HepG2 (cell line): Measurements from ENCODE around the gene GRIN3B. TPM values are rescaled to one million over a fixed set of nuclear protein-coding genes. Genes with fewer than 3 reads are reported as not detected.

Experiments used
- ATAC-seq: fragments of 200-7000 bp; cut with Tn5 transposase; 3 replicates; pipeline ENCODE4 v1.9.1; 2020; ENCODE audit warnings: mild to moderate bottlenecking, moderate library complexity
- BruUV-seq: library from RNA; stranded (reverse); fragments of 400-500 nt; replicated peaks from 2 replicates; lab custom pipeline; 2021; lab: Mats Ljungman, UMichigan
- CTCF ChIA-PET: fragments of 300-600 bp; formaldehyde crosslinking; extraction: SDS; loops from one replicate; lab custom pipeline; 2021; ENCODE audit warnings: low total read pairs, inconsistent platforms, low intra/inter-chr PET ratio; lab: Yijun Ruan, JAX
- POLR2A ChIA-PET: fragments of 350-600 bp; sonication (Branson Sonifier 250); formaldehyde crosslinking; loops from one replicate; lab custom pipeline; 2020; ENCODE audit warnings: antibody characterized with exemption, inconsistent platforms; lab: Yijun Ruan, JAX
- DNase-seq: peaks from one replicate; pipeline ENCODE4 v3.0.0-alpha.2; 2015; ENCODE audit warnings: low spot score
- FAIRE-seq: peaks from 3 replicates; lab custom pipeline; 2011; peaks lifted over from hg19 to GRCh38; lab: Jason Lieb, UNC
- H2AFZ ChIP-seq: one replicate; pipeline ENCODE4 v1.6.1; 2011; ENCODE audit warnings: low read length, inconsistent platforms
- H3K27ac ChIP-seq: fragments of 300-600 bp; 3 replicates; pipeline ENCODE4 v1.8.0; 2011; ENCODE audit warnings: mixed run types, mild to moderate bottlenecking, mixed read lengths, low read length, inconsistent platforms; ENCODE audit not compliant: insufficient read depth; ENCODE audit errors: extremely low read length
- H3K27me3 ChIP-seq, 2 experiments: fragments of 200-600 bp in 1 of 2; 2 replicates in 1 of 2; 3 replicates in 1 of 2; pipeline versions ENCODE4 v1.6.0 to v1.8.0; 2011; ENCODE audit warnings: low read length in 2 of 2, mild to moderate bottlenecking in 2 of 2, moderate library complexity in 2 of 2, inconsistent platforms in 1 of 2; ENCODE audit not compliant: insufficient read depth in 2 of 2, control insufficient read depth in 1 of 2
- H3K36me3 ChIP-seq, 2 experiments: fragments of 200-600 bp in 1 of 2; replicated peaks in 1 of 2; 2 replicates in 1 of 2; 3 replicates in 1 of 2; pipeline versions ENCODE4 v1.5.1 to v1.8.0; 2011; ENCODE audit warnings: low read length in 2 of 2, inconsistent platforms in 1 of 2; ENCODE audit not compliant: insufficient read depth in 2 of 2, control insufficient read depth in 1 of 2
- H3K4me1 ChIP-seq: 2 replicates; pipeline ENCODE4 v1.5.1; 2012; ENCODE audit warnings: low read length, inconsistent platforms; ENCODE audit not compliant: insufficient read depth
- H3K4me2 ChIP-seq: 2 replicates; pipeline ENCODE4 v1.6.0; 2011; ENCODE audit warnings: low read depth, low read length, inconsistent platforms
- H3K4me3 ChIP-seq, 3 experiments: fragments of 200-600 bp in 1 of 3; sonication (generic), shearing (Covaris generic) in 1 of 3; replicated peaks in 1 of 3; 2 replicates each; pipeline ENCODE4 v1.5.1; 2011 to 2016; ENCODE audit warnings: low read length in 3 of 3, inconsistent platforms in 2 of 3, low read depth in 2 of 3, mild to moderate bottlenecking in 2 of 3, control low read depth in 1 of 3, mixed read lengths in 1 of 3; ENCODE audit not compliant: insufficient read depth in 1 of 3
- H3K79me2 ChIP-seq: one replicate; pipeline ENCODE4 v1.6.1; 2011; ENCODE audit warnings: low read length, inconsistent platforms; ENCODE audit not compliant: insufficient read depth
- H3K9ac ChIP-seq: 2 replicates; pipeline ENCODE4 v1.6.0; 2011; ENCODE audit warnings: mild to moderate bottlenecking, low read depth, low read length, inconsistent platforms; ENCODE audit not compliant: insufficient read depth
- H3K9me3 ChIP-seq: 2 replicates; pipeline ENCODE4 v1.5.1; 2012; ENCODE audit warnings: mild to moderate bottlenecking, low read length
- H4K20me1 ChIP-seq: 2 replicates; pipeline ENCODE4 v1.6.0; 2011; ENCODE audit warnings: inconsistent platforms, mild to moderate bottlenecking, low read length, moderate library complexity; ENCODE audit not compliant: insufficient read depth
- ARID5B ChIP-seq: IDR thresholded peaks from 2 replicates; pipeline ENCODE4 v1.4.0; 2020; ENCODE audit warnings: mild to moderate bottlenecking, missing genetic modification reagents
- FOSL2 ChIP-seq: sonication (generic); formaldehyde crosslinking; IDR thresholded peaks from 2 replicates; pipeline ENCODE4 v1.4.0; 2020; ENCODE audit warnings: missing genetic modification reagents
- GATAD2A ChIP-seq: IDR thresholded peaks from 2 replicates; pipeline ENCODE4 v1.6.1; 2016
- NR2F1 ChIP-seq, 2 experiments: fragments of 450-650 bp in 1 of 2; formaldehyde crosslinking in 1 of 2; IDR thresholded peaks; 2 replicates each; pipeline versions ENCODE4 v1.5.0 to v1.6.1; 2016 to 2020; ENCODE audit warnings: mild to moderate bottlenecking in 1 of 2, missing compliant biosample characterization in 1 of 2, missing genetic modification reagents in 1 of 2, moderate library complexity in 1 of 2
- POLR2AphosphoS2 ChIP-seq: IDR thresholded peaks from 2 replicates; pipeline ENCODE4 v1.6.1; 2011; ENCODE audit warnings: low read depth, low read length, improper control_type of control experiment
- SOX6 ChIP-seq, 2 experiments: fragments of 450-650 bp in 1 of 2; sonication (generic) in 1 of 2; formaldehyde crosslinking in 1 of 2; IDR thresholded peaks; 2 replicates each; pipeline versions ENCODE4 v1.4.0 to v1.6.1; 2017 to 2020; ENCODE audit warnings: antibody characterized with exemption in 1 of 2, mild to moderate bottlenecking in 1 of 2, missing genetic modification reagents in 1 of 2
- THAP11 ChIP-seq: IDR thresholded peaks from 2 replicates; pipeline ENCODE4 v1.6.1; 2016; ENCODE audit warnings: missing biosample characterization, missing genetic modification reagents
- YEATS4 ChIP-seq: sonication (generic); formaldehyde crosslinking; IDR thresholded peaks from 2 replicates; pipeline ENCODE4 v1.4.0; 2020; ENCODE audit warnings: missing genetic modification reagents, borderline replicate concordance
- ZBTB1 ChIP-seq: sonication (generic); formaldehyde crosslinking; IDR thresholded peaks from 2 replicates; pipeline ENCODE4 v1.4.0; 2020; ENCODE audit warnings: missing genetic modification reagents, borderline replicate concordance
- ZNF251 ChIP-seq: sonication (generic); formaldehyde crosslinking; IDR thresholded peaks from 2 replicates; pipeline ENCODE4 v1.9.0; 2021; ENCODE audit warnings: mild to moderate bottlenecking, missing genetic modification reagents
- ZNF512B ChIP-seq: sonication (generic); formaldehyde crosslinking; IDR thresholded peaks from 2 replicates; pipeline ENCODE4 v1.5.1; 2020; ENCODE audit warnings: missing genetic modification reagents, mild to moderate bottlenecking, borderline replicate concordance
- ZNF781 ChIP-seq: sonication (generic); formaldehyde crosslinking; IDR thresholded peaks from 2 replicates; pipeline ENCODE4 v1.5.1; 2020; ENCODE audit warnings: borderline replicate concordance, mild to moderate bottlenecking, missing genetic modification reagents; ENCODE audit errors: not compliant biosample characterization
- WGBS: methylation state at CpG from one replicate; pipeline ENCODE4 v1.1.6; 2017; ENCODE audit warnings: low lambda C conversion rate; 5-methylcytosine and 5-hydroxymethylcytosine counted together
- in situ Hi-C: cut with HindIII; loops from 2 replicates; pipeline ENCODE4 v1.10.0; 2017; ENCODE audit warnings: low pct_unique_long_range_greater_than_20kb; ENCODE audit not compliant: extremely low pct_ligation_motif_present
- intact Hi-C: fragments of 100-400 bp; cut with micrococcal nuclease; formaldehyde crosslinking; loops from one replicate; pipeline ENCODE4 v1.10.0; 2022; ENCODE audit not compliant: unreplicated experiment
- polyA plus RNA-seq, 8 experiments: library from polyadenylated mRNA; depleted of rRNA in 3 of 8; stranded (reverse) in 7 of 8; unstranded in 1 of 8; fragments of >200 nt; fragmentation: Illumina TruSeq in 4 of 8; extraction: Trizol in 4 of 8; gene quantifications; 2 replicates each; pipeline versions ENCODE4 v1.2.1 to v1.2.3, GENCODE V29; 2011 to 2016; ENCODE audit warnings: low read depth in 4 of 8, missing spikeins in 1 of 8, mixed read lengths in 1 of 8; ENCODE audit not compliant: insufficient read depth in 1 of 8
- total RNA-seq, 5 experiments: library from RNA; depleted of rRNA; stranded (reverse); fragments of >200 nt; fragmentation: Illumina TruSeq; extraction: Trizol; gene quantifications; 2 replicates each; pipeline ENCODE4 v1.2.3, GENCODE V29; 2016; ENCODE audit warnings: low read depth in 1 of 5
- TF ChIP-seq, protein P1 (sequence below): sonication (generic); formaldehyde crosslinking; conservative IDR thresholded peaks from 2 replicates; pipeline ENCODE4 v1.5.0; 2020; ENCODE audit warnings: missing genetic modification reagents

The GRIN3B gene
- total and polyA plus RNA-seq, 2 of the 13 experiments (the other 11 are each of a cell fraction or from before 2014, with no cell fraction given): 0.07 to 0.20 TPM

DNA sequence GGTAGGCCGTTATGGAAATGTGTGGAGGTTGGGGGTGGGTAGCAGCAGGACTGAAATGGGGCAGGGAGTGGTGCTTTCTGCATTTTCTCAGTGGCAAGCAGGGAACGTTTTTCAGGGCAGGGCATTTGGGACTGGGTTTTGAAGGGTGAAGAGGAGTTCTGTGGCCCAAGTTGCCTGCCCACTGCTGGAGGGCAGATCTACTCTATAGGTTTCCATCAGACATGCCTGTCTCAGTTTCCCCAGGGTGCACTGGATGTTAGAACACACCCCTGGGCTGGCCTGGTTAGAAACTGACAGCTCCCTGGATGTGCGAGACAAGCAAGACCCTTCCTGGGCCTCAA is 870 bp upstream of the GRIN3B start (continued):
- TF ChIP-seq, protein P1, sequence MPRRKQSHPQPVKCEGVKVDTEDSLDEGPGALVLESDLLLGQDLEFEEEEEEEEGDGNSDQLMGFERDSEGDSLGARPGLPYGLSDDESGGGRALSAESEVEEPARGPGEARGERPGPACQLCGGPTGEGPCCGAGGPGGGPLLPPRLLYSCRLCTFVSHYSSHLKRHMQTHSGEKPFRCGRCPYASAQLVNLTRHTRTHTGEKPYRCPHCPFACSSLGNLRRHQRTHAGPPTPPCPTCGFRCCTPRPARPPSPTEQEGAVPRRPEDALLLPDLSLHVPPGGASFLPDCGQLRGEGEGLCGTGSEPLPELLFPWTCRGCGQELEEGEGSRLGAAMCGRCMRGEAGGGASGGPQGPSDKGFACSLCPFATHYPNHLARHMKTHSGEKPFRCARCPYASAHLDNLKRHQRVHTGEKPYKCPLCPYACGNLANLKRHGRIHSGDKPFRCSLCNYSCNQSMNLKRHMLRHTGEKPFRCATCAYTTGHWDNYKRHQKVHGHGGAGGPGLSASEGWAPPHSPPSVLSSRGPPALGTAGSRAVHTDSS (CRISPR knock-in tag): no peak
- TF ChIP-seq GATAD2A (CRISPR knock-in tag): no peak

GRCh38 chr19:1000591-1001537 is 645 bp downstream of the GRIN3B start:
- intact Hi-C loops: no loop called here
- H3K79me2 ChIP-seq: no peaks in the 10 kb centered on the region
- H3K9ac ChIP-seq: 0 out of 2 replicates have a peak overlapping the region, but pooled peaks have one; percentile 8
- FAIRE-seq: no peak
- H3K4me1 ChIP-seq: peaks cover 36% of the 10 kb centered on the region
- WGBS: 5% methylated on average over 25 of the region's 73 CpGs
- ChIA-PET CTCF (no interaction called here), POLR2A (no interaction called here)
- no peak for DNase-seq
- in situ Hi-C loops: no loop called here
- peak overlapping the region; percentile 27 to 66 (median 37); a peak in 5 of 6 replicates for H3K4me3 ChIP-seq
- peak overlapping the region; percentile 65 for H3K4me2 ChIP-seq
- ATAC-seq: 0 out of 3 replicates have a peak, but pooled peaks have one; percentile 2
- no peaks in the 10 kb centered on the region for H3K36me3 ChIP-seq
- peaks cover 15 to 50% of the 10 kb centered on the region in 2 experiments for H3K27me3 ChIP-seq
- H3K9me3 ChIP-seq: no peaks in the 10 kb centered on the region
- H2AFZ ChIP-seq: no peak overlapping the region
- no peaks in the 10 kb centered on the region for H4K20me1 ChIP-seq
- H3K27ac ChIP-seq: no peak overlapping the region
- BruUV-seq: no TSS peak
- TF ChIP-seq ZNF781 (CRISPR knock-in tag): no peak
- no peak for TF ChIP-seq ZNF512B (CRISPR knock-in tag)
- TF ChIP-seq SOX6 (IDR thresholded peaks at IDR 0.05): no peak
- no peak for TF ChIP-seq SOX6 (CRISPR knock-in tag; IDR thresholded peaks at IDR 0.05)
- TF ChIP-seq ARID5B (CRISPR knock-in tag): no peak
- TF ChIP-seq ZBTB1 (CRISPR knock-in tag): no peak
- no peak for TF ChIP-seq YEATS4 (CRISPR knock-in tag)
- TF ChIP-seq NR2F1 (CRISPR knock-in tag; IDR thresholded peaks at IDR 0.05): no peak
- no peak for TF ChIP-seq ZNF251 (CRISPR knock-in tag)
- TF ChIP-seq POLR2AphosphoS2: no peak
- no peak for TF ChIP-seq THAP11 (CRISPR knock-in tag)
- no peak for TF ChIP-seq FOSL2
